CD4-positive, alpha-beta T cell treated with Interferon gamma for 1 hour (primary cell): Measurements from ENCODE around the gene EFNA2.
"Not testable (repeated sequence)": the region's sequence is repeated elsewhere in the genome, so short reads cannot be mapped to it uniquely, and the experiment has no call there.

Experiments used
- DNase-seq: peaks from one replicate; pipeline ENCODE4 v3.0.0-alpha.2; 2020

Gene EFNA2

DNA sequence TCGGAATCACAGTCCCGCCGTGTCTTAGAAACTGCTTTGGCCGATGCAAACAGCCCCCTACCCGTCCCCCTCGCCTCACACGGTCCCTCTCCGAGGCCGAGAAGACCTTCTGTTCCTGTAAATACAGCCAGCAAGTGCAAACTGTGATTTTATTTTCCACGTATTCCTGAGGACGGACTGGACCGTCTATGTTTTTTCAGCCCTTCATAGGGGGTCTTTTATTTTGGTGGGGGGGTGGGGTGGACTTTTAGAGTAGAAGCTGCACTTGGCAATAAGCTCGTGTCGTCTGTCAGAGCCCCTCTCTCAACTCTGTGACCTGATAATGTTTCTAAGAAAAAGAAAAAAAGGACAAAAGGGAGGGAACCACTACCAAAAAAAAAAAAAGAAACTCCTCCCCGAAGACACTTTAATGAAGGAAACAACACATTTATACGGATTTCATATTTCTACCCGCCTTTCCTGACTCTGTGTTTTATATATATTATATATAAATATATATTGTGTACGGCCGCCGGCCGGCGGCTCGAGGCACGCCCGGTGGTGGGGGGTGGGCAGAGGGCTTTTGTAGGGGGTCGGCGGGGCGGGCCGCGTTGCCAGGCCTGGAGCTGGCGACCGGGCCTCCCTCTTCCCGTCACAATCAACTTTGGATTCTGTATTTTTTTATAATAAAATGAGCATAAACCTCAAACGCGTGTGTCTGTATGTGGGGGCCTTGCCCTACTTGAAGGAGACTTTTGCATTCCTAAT lies 15.2 kb downstream of the EFNA2 start:
- no peak for DNase-seq

DNA sequence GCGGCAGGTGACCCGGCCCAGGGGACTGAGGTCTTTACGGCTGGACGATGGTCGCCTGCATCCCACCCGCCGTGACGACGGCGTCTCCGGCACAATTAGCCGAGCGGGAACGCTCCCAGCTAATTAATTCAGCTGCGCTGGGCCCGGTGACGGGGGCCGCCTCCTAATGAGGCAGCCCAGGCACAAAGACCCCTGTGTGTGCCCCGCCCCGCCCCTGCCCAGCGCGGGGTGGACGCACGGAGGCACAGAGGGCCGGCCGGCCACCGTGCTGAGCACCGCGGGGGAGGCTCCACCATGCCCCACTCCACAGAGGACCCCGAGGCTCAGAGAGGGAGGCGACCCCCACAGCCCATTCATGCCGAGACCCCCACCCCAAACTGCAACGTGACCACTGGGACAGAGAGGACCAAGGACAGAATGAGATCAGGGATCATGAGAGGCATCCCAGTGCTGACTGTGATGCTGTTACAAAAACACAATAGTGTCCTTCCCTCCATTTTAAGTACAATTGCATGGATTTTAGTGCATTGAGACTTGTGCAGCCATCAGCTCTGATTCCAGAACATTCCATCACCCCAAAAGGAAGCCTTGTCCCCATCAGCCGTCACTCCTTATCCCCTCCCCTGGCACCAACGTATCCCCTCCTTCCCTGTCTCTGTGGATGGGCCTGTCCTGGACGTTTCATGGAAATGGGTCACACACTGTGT lies 17.0 kb downstream of the EFNA2 start:
- no peak for DNase-seq

DNA sequence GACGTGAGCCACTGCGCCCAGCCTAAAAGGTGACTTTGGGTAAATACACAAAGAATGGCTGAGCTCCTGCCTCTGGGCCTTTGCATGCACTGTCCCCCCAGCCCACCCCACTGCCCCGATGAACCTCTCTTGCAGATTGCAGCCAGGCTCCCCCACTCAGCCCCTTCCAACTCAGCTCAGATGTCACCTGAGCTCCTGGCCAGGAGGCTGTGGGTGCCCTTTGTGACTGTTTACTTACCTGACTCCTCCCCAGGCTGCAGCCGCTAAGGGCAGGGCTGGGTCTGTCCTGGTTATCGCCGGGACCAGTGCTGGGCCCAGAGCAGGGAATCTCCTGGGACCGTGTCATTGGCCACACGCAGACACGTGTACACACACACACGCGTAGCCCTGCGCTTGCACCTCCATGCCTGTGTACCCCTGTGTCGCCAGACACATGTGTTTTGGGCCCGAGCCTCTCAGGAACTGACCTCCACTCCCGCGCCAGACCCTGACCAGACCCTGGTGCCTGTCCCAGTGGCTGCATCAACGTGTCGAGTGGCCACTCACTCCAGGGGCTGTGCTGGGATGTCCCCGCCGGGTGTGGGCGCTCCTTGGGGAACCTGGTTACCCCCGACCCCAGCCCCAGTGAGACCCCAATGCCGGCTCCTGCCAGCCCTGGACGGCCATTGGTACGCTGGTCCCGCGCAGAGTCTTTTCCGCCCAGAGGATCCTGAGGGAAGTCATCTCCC lies 18.7 kb downstream of the EFNA2 start:
- no peak for DNase-seq

DNA sequence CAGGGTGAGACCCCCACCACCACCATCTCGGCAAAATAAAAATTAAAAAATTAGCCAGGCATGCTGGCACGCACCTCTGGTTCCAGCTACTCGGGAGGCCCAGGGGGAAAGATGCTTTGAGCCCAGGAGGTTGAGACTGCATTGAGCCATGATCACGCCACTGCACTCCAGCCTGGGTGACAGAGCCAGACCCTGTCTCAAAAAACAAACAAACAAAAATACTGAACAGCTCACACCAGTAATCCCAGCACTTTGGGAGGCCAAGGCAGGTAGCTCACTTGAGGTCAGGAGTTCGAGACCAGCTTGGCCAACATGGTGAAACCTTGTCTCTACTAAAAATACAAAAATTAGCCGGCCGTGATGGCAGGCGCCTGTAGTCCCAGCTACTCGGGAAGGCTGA lies 19.7 kb downstream of the EFNA2 start:
- not testable (repeated sequence) for DNase-seq

DNA sequence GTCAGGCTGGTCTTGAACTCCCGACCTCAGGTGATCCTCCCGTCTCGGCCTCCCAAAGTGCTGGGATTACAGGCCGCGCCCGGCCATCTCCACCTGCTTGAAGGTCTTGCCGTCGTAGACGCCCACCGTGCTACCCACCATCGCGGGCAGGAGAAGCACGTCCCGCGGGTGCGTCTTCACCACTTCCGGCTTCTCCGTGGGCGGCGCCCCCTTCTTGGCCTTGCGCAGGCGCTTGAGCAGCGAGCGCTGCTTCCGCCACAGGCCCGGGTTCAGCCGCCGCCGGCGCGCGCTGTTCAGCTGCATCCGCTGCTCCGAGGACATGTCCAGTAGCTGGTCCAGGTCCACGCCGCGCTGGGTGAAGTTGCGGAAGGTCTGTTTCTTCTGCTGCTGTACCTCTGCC lies 21.6 kb downstream of the EFNA2 start:
- no peak for DNase-seq

DNA sequence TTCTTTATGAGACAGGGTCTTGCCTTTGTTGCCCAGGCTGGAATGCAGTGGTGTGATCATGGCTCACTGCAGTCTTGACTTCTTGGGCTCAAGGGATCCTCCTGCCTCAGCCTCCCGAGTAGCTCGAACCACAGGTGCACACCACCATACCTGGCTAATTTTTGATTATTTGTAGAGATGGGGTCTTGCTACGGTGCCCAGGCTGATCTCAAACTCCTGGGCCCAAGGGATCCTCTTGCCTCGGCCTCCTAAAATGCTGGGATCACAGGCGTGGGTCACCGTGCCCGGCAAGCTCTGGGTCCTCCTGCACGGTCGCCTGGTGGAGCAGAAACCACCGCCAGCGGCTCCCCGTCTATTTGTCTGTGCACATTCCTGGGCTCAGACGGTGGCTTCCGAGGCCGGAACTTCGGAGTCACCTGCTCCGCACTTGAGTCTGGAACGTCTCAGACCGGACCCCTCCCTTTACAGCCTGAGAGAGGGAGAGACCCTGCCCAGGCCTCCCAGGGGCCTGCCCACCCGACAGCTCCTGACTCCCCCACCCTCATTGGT lies 22.2 kb downstream of the EFNA2 start:
- no peak for DNase-seq

DNA sequence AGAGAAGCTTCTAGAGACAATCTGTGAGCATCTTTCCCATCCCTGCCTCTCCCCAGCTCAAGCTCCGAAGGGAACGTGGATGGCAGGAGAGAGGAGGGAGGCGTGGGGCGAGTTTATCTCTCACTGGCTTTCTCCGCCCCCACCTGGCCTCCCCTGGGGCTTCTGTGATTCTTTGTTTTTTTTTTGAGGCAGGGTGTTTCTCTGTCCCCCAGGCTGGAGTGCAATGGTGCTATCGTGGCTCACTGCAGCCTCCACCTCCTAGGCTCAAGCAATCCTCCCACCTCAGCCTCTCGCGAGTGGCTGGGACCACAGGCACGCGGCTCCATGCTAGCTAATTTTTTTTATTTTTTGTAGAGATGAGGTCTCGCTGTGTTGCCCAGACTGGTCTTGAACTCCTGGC lies 23.0 kb downstream of the EFNA2 start:
- no peak for DNase-seq

DNA sequence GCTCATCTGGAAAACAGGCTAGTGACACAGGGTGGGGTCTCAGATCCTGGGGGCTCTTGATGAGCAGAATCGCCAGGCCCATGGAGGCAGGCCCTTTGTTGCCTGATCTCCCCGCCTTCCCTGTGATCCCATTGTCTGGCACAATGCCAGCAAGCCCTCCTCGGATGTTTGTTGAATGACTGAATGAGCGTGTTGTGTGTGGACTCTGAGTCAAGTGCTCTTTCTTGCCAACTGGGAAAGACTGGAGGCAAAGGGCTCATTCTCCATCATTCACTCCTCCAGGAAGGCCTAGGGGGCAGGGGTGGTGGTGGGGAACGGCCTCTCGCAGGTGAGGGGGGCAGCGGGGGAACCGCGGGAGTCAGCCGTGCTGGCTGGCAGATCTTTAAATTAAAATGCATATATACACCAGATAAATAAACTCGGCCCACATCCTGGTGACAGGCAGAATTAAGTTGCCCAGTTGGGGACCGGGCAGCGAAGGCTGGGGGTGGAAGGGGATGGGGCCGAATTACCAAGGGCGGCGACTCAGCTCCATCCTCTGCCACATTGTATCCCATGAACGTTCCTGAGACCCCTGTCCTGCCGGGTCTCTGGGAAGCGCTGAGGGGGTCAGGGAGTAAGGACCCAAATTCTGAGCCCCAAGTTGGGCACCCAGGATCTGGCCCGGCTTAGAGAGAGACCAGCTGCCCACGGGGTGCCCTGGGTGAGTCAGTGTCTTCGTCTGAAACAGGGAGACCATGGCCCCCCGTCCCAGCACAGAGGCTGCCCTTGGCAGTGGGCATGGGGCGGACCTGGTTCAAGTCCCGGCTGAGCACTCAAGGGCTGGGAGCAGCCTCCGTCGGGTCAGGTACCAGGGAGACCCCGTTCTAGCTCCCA lies 24.5 kb downstream of the EFNA2 start:
- no peak for DNase-seq

DNA sequence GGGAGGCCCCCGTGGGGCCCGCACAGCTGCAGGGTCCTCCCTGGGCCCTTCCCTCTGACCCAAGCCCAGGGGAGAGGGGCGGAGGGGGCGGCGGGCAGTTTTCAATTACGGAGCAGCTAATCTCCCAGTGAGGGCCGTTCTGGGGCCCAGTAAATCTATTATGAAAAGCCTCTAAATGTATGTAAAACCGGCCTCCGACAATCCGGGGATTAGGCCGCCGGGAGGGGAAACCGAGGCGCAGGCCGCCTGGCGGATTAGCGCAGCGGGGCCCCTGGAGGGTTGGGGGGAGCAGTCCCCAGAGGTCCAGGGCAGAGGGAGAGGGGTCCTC lies 25.1 kb downstream of the EFNA2 start:
- no peak for DNase-seq

DNA sequence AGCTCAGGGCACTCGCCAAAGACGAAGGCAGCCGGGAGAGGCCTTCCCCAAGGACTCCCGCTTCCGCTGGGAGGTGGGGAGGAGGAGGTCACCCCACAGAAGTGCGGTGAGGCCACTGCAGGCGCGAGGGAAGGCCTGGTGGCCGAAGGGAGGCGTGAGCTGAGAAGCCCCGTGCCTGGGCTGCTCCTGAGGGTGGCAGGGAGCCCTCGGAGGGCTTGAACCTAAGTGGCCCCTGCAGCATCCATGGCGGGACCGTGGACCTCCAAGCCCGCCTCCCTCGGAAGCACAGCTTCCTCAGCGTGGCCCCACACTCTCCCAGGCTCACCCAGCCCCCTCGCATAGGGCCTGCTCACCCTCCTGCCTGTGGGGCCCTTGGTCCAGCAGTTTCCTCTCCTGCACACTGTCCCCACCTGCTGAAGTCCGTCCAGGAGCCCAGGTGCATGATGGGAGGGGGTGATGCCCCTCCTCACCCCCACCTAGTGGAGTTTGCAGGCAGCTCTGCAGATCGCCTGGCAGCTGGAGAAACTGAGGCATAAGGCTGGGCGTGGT lies 25.9 kb downstream of the EFNA2 start:
- no peak for DNase-seq

DNA sequence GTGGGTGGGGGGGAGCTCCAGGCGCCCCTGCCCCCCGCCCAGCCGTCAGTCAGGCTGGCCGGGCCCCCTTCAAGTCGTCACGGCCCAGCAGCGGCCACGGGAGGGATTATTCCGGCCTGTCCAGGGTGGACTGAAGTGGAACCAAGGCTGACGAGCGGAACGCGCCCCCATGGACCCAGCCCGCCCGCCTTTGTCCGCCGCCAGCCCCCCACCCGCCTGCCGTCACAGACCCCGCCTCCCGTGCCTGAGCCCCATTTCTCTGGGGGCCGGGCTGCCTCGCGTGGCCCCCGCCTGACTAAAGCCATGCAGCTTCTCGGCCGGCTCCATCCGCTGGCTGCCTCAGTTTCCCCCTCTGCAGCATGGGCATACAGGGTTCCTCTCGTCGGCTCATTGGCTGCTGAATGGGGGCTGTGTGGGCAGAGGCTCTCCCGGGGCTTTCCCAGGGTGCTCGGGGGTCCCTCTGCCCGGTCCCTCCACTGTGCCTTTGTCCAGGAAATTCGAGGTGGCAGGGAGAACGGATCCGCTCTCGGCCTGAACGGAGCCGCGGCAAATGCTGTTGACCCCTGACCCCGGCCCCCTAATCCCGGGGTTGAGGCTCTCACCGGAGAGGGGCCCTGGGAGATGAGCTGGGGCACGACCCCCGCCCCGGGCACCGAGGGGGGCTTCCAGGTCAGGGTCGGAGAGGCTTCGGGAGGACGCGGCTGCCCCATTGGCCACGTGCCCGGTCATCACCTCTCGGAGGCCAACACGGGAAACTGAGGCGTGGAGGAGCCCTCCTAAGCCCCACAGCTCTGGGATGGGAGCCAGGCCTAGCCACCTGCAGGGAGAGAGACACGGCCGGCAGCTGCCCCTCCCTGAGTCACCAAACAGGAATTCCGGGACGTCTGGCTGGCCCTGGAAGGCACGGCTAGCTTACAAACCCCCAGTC lies 27.4 kb downstream of the EFNA2 start:
- DNase-seq, result no peak

DNA sequence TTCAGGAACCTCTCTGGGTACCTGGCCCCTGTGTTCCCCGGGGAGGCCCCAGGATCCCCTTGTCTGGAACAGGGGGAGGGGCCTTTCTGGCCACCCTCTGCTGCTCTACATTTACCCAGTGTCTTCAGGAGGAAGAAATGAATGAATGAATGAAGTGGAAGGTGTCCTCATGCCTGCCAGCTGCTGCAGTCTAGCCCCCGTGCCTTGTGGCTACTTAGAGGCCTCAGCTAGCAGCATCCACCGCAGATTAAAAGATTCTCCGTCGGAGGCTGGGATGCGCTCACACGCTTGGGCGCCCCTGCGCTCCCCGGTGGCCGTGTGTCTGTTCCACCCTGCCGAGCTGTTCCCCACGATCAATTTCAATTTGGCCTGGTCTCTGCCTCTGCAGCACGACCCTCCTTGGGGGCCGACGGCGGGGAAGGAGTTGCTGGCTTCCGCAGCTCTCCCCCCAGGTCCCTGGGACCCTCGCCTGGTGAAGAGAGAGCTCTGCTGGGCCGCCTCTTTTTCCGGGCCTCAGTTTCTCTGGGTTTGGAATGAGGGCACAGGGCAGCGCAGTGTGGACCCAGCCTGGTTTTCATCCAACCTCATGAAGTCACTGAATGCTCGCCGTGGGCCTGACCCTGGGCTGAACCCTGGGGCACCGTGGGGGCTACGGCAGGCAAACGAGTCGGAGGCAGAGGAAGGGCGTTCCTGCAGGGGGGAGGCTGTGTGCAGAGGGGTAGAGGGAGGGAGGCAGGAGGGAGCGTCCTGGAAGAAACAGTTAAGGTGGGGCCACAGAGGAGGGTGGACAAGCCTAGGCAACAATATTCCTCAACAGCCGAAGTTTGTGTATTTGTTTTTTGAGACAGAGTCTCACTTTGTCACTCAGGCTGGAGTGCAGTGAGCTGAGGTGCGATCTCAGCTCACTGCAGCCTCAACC lies 28.3 kb downstream of the EFNA2 start:
- DNase-seq, result no peak

DNA sequence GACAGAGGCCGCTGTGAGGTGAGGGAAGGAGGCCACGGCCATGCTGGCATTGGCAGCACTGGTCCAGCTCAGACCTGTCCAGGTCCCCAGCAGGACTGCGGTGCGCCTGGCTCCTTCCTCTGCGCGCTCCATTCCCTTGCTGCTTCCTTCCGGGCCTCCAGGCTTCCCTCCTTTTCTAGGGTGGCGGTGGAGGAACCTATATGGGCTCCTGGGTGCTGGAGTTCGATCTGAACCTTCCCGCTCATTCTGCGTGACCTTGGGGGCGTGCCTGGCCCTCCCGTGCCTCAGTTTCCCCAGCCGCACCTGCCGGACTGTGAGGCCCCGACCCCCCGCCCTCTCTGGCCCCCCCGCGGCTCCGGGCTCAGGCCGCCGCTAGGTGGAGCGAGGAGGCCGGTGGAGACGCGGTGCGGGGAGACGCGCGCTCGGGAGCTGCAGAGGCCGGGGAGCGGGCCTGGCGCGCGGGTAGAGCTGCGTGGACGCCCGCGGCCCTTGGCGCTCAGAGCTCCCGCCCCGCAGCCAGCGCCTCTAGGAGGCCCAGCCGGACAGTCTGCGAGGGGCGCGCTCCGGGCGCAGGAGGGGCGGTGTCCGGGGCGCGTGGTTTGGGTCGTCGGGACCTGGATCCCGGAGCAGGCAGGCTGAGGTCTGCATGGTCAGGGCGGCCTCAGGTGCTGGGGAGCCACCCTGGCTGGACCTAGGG lies 29.9 kb downstream of the EFNA2 start:
- peak; percentile 9 for DNase-seq

DNA sequence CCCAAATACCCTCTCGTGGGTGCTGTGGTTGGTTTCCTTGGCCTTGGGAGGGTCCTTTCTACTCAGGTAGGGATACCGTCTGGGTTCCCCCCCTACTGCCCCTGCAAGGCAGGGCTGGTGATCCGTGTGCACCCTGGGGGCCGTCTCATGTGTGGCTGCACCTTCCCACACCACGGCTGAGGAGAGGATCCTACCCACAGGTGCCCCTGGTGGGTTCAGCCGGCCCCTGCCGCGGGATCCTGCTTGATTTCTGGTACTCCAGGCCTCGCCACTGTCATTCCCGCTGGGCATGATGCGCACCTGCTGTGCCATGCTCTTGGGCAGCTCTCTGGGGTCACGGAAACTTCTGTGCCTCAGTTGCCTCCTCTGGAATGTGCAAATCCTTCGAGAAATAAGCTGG lies 30.8 kb downstream of the EFNA2 start:
- DNase-seq, result no peak

DNA sequence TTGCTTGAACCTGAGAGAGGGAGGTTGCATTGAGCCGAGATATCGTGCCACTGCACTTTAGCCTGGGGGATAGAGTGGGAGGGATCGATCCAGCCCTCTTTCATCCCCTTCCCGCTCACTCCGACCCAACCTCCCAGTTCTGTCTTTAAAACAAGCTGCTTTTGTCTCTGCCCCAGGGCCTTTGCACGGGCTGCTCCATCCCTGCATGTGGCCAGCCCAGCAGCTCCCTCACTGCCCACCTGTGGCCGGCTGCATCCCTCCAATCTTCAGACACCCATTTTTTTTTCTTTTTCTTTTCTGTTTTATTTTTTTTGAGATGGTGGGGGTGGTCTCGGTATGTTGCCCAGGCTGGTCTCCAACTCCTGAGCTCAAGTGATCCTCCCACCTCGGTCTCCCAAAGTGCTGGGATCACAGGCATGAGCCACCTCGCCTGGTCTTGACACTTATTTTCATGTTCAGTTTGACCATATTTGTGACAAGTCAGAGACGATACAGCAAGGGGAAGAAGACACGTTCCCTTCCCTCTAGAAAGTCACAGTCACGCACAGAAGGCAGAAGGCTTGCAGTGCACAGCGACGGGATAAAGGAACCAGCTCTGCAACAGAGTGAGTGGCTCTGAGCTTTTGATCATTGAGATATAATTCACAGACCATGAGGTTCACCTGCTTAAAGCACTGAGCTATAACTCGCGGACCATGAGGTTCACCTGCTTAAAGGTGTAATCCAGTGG lies 31.8 kb downstream of the EFNA2 start:
- no peak for DNase-seq

DNA sequence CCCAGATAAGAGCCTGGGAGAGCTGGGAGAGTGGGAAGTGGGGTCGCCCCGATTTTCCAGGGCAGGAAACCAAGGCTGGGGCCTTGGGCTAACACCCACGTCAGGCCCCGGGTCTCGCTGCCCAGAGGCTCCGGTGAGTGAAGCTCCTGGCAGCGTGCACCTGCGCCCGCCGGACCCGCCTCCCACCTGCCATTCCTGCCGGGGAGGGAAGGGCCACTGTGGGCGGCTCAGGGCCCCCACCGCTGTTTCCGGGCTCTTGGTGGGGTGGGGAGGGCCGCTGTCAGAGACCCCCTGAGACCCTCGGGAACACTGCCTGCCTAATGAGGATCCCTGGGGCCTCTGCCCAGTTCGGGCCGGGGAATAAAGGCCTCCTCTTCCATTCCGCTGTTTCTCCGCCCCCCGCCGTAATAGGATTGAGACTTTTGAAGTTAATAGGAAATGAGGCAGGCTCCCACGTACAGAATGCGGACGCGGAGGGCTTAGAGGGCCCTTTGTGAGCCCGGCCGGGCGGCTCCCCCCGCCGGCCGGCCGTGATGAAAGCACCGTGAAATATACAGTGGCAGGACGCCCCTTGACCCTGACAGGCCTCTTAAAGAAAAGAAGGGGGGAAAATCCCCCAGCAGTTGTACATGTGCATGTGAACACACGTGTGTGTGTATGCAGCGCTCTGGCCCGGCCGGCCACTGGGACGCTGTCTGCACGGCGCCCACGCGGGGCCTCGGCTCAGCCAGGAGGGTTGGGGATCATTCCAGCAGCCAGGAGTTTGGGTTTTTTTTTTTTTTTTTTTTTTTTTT lies 33.2 kb downstream of the EFNA2 start:
- no peak for DNase-seq

DNA sequence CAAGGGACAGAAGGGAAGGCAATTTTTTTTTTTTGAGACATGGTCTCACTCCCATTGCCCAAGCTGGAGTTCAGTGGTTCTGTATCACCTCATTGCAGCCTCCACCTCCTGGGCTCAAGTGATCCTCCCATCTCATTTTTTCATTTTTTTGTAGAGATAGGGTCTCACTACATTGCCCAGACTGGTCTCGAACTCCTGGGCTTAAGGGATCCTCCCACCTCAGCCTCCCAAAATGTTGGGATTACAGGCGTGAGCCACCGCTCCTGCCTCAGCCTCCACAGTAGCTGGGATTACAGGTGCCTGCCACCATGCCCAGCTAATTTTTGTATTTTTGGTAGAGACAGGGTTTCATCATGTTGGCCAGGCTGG lies 34.6 kb downstream of the EFNA2 start:
- DNase-seq, result not testable (repeated sequence)

DNA sequence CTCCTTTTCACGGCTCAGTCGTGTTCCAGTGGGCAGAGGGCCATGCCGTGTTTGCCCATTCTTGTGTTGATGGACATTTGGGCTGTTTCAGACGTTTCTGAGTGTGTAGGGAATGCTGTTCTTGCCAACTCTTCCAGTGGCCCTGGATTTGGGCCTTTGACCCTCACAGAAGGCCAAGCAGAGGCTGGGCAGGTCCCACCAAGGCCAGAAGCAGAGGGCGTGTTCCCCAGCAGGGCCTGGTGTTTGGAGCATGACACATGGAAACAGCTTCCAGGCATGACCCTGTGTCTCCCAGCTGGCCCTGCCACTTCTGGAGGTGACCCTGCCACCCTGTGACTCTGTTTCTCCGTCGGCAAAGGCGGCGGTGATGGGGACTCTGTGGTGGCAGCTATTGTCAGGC lies 35.9 kb downstream of the EFNA2 start:
- DNase-seq, result no peak
